ENCODE data around the gene TNFSF11.

GRCh38 chr13:42591602-42592001 lies 17.6 kb downstream of the TNFSF11 start:
- TF ChIP-seq CTCF (IDR thresholded peaks at IDR 0.05; ENCODE audit: low read length): no peak
- TF ChIP-seq EZH2phosphoT487 (IDR thresholded peaks at IDR 0.05; ENCODE audit: low read length): no peak
